ENCODE measurements around the gene HNRNPA1L2. TPM values are rescaled to one million over a fixed set of nuclear protein-coding genes. Genes with fewer than 3 reads are reported as not detected.
A peak's percentile ranks its signal among the peaks of the same experiment; 100 is the strongest.
"Not testable (repeated sequence)": the region's sequence is repeated elsewhere in the genome, so short reads cannot be mapped to it uniquely, and the experiment has no call there.

HNRNPA1L2 gene
- total RNA-seq, 1 donor, result 4.9 TPM

- H3K4me3 ChIP-seq (ENCODE audit: low read depth, low read length), result no peak overlapping the region
- DNase-seq (ENCODE audit: low read depth), result no peak
- no peak for TF ChIP-seq CTCF (IDR thresholded peaks at IDR 0.05; ENCODE audit: insufficient read depth, low read length)
Measured at GRCh38 chr13:52664272-52664671, 22.0 kb downstream of the HNRNPA1L2 start.

- DNase-seq (ENCODE audit: low read depth), result peak; percentile 36
- TF ChIP-seq CTCF (IDR thresholded peaks at IDR 0.05; ENCODE audit: insufficient read depth, low read length), result peak; percentile 40
- H3K4me3 ChIP-seq (ENCODE audit: low read depth, low read length), result no peak overlapping the region
Measured at GRCh38 chr13:52665325-52665724, 23.1 kb downstream of the HNRNPA1L2 start.

GRCh38 chr13:52669677-52670076 is 27.4 kb downstream of the HNRNPA1L2 start:
- no peak overlapping the region for H3K4me3 ChIP-seq (ENCODE audit: low read depth, low read length)
- no peak for TF ChIP-seq CTCF (IDR thresholded peaks at IDR 0.05; ENCODE audit: insufficient read depth, low read length)
- no peak for DNase-seq (ENCODE audit: low read depth)

- no peak for DNase-seq (ENCODE audit: low read depth)
- TF ChIP-seq CTCF (IDR thresholded peaks at IDR 0.05; ENCODE audit: insufficient read depth, low read length), result no peak
- H3K4me3 ChIP-seq (ENCODE audit: low read depth, low read length), result no peak overlapping the region
Measured at GRCh38 chr13:52670726-52671125, 28.5 kb downstream of the HNRNPA1L2 start.

GRCh38 chr13:52673465-52673864 is 31.2 kb downstream of the HNRNPA1L2 start:
- no peak overlapping the region for H3K4me3 ChIP-seq (ENCODE audit: low read depth, low read length)
- DNase-seq (ENCODE audit: low read depth), result no peak
- no peak for TF ChIP-seq CTCF (IDR thresholded peaks at IDR 0.05; ENCODE audit: insufficient read depth, low read length)

- no peak for TF ChIP-seq CTCF (IDR thresholded peaks at IDR 0.05; ENCODE audit: insufficient read depth, low read length)
- DNase-seq (ENCODE audit: low read depth), result no peak
- no peak overlapping the region for H3K4me3 ChIP-seq (ENCODE audit: low read depth, low read length)
Measured at GRCh38 chr13:52677823-52678222, 35.6 kb downstream of the HNRNPA1L2 start.

GRCh38 chr13:52685806-52686205 is 43.6 kb downstream of the HNRNPA1L2 start:
- not testable (repeated sequence) for DNase-seq (ENCODE audit: low read depth); H3K4me3 ChIP-seq (ENCODE audit: low read depth, low read length)
